ENCODE data around the gene CYP4F12. TPM values are rescaled to one million over a fixed set of nuclear protein-coding genes. Genes with fewer than 3 reads are reported as not detected.

The CYP4F12 gene
- total and polyA plus RNA-seq, 2 of the 4 experiments (the other 2 are of a cell fraction) = not detected

DNA sequence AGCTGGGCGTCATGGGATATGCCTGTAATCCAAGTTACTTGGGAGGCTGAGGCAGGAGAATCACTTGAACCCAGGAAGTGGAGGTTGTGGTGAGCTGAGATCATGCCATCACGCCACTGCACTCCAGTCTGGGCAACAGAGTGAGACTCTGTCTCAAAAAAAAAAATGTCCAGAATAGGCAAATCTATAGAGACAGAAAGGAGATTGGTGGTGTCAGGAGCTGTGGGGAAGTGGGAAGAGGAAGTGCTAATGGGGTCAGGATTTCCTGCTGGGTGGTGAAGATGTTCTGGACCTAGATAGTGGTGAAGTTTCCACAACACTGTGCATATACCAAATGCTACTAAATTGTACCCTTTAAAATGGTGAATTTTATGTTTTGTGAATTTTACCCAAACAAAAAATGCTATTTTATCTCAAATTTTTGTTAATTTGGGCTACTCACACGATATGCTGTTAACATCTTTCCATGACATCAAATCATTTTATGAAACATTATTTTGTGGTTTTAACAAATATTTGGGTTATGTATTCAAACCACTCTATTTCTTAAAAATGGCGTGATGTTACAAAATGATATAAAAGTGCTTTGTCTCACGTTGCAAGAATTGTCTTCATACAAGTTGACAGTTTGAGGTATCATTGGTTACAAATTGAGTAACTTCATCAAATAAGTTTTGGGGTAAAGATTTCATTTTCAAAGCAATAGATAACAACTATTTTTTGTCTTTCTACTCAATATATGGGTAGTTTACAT, 39.6 kb upstream of the CYP4F12 start:
- H2AK5ac ChIP-seq (ENCODE audit: low read depth, low read length) = no peak overlapping the region
- H3K23ac ChIP-seq (ENCODE audit: low read depth, low read length) = no peak overlapping the region
- no peaks in the 10 kb centered on the region for H3K27me3 ChIP-seq (ENCODE audit: control insufficient read depth, insufficient read depth, low read length)
- no peak overlapping the region for H3K18ac ChIP-seq (ENCODE audit: low read depth, low read length)
- no peaks in the 10 kb centered on the region for H3K36me3 ChIP-seq (ENCODE audit: control insufficient read depth, insufficient read depth, low read length)
- TF ChIP-seq MXI1 (IDR thresholded peaks at IDR 0.05; ENCODE audit: borderline replicate concordance, low read depth, low read length) (no peak), NFE2L2 (IDR thresholded peaks at IDR 0.05; ENCODE audit: low read depth, low read length) (no peak), RCOR1 (IDR thresholded peaks at IDR 0.05; ENCODE audit: insufficient replicate concordance, low read length) (no peak), CEBPB (IDR thresholded peaks at IDR 0.05; ENCODE audit: low read depth, low read length) (no peak), MAZ (IDR thresholded peaks at IDR 0.05; ENCODE audit: borderline replicate concordance, low read depth, low read length) (no peak), MAFK (IDR thresholded peaks at IDR 0.05; ENCODE audit: low read depth, low read length) (no peak), RFX5 (IDR thresholded peaks at IDR 0.05; ENCODE audit: low read depth, low read length) (no peak), RAD21 (IDR thresholded peaks at IDR 0.05; ENCODE audit: low read length) (no peak), POLR2A (IDR thresholded peaks at IDR 0.05; ENCODE audit: low read depth, low read length) (no peak), SMC3 (IDR thresholded peaks at IDR 0.05; ENCODE audit: low read depth, low read length) (no peak)
- TF ChIP-seq, protein P1, sequence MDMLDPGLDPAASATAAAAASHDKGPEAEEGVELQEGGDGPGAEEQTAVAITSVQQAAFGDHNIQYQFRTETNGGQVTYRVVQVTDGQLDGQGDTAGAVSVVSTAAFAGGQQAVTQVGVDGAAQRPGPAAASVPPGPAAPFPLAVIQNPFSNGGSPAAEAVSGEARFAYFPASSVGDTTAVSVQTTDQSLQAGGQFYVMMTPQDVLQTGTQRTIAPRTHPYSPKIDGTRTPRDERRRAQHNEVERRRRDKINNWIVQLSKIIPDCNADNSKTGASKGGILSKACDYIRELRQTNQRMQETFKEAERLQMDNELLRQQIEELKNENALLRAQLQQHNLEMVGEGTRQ (IDR thresholded peaks at IDR 0.05; ENCODE audit: low read depth, low read length) = no peak
- TF ChIP-seq, protein P2, sequence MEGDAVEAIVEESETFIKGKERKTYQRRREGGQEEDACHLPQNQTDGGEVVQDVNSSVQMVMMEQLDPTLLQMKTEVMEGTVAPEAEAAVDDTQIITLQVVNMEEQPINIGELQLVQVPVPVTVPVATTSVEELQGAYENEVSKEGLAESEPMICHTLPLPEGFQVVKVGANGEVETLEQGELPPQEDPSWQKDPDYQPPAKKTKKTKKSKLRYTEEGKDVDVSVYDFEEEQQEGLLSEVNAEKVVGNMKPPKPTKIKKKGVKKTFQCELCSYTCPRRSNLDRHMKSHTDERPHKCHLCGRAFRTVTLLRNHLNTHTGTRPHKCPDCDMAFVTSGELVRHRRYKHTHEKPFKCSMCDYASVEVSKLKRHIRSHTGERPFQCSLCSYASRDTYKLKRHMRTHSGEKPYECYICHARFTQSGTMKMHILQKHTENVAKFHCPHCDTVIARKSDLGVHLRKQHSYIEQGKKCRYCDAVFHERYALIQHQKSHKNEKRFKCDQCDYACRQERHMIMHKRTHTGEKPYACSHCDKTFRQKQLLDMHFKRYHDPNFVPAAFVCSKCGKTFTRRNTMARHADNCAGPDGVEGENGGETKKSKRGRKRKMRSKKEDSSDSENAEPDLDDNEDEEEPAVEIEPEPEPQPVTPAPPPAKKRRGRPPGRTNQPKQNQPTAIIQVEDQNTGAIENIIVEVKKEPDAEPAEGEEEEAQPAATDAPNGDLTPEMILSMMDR (conservative IDR thresholded peaks at IDR 0.05; ENCODE audit: low read depth, low read length) = no peak
- no peak overlapping the region for H3K4me3 ChIP-seq (ENCODE audit: insufficient read depth, low read depth, low read length)
- H3K79me1 ChIP-seq (ENCODE audit: low read depth in 1 of 2, low read length in 2 of 2) = no peaks in the 10 kb centered on the region
- H3K9me3 ChIP-seq (ENCODE audit: control insufficient read depth, insufficient read depth, low read length) = peaks cover 4% of the 10 kb centered on the region; the same call in 1 of the 2 replicates
- WGBS, 2 experiments (ENCODE audit: extremely low coverage in 2 of 2, insufficient read length in 1 of 2) = 13% methylated on average over 2 of the region's 5 CpGs; no CpG with 5 or more reads in 1 of the 2 experiments
- dilution Hi-C loops (cut with HindIII; ENCODE audit: low sequenced_read_pairs, unreplicated experiment) = no loop called here
- H3K4ac ChIP-seq (ENCODE audit: low read depth, low read length) = no peak overlapping the region
- intact Hi-C loops (cut with micrococcal nuclease) = no loop called here
- DNase-seq = no peak
- H3K27ac ChIP-seq (ENCODE audit: insufficient read depth, low read length) = no peak overlapping the region
- H4K20me1 ChIP-seq (ENCODE audit: insufficient read depth, low read length) = no peaks in the 10 kb centered on the region
- BruUV-seq (replicated peaks) = no TSS peak
- no peak overlapping the region for H4K91ac ChIP-seq (ENCODE audit: insufficient read depth, low read depth, low read length)
- H4K8ac ChIP-seq (ENCODE audit: low read depth in 2 of 2, low read length in 2 of 2) = no peak overlapping the region
- CTCF ChIA-PET = no interaction called here
- no peak overlapping the region for H3K9ac ChIP-seq (ENCODE audit: low read depth, low read length)
- H3K56ac ChIP-seq (ENCODE audit: extremely low read depth, insufficient read depth, low read length) = no peak overlapping the region
- in situ Hi-C loops (cut with MboI; ENCODE audit: low sequenced_read_pairs) = loop anchor here (25.0 kb wide), 2 partner anchors 554 to 779 kb away; partner anchors contain the start of genes AP1M1 and FAM32A
- no peak overlapping the region for H2BK15ac ChIP-seq (ENCODE audit: low read depth, low read length)
- no peak overlapping the region for H2BK5ac ChIP-seq (ENCODE audit: low read depth, low read length, poor library complexity, severe bottlenecking)
- H3K14ac ChIP-seq (replicated peaks; ENCODE audit: low read depth, low read length) = no peak overlapping the region
- no peaks in the 10 kb centered on the region for H3K9me1 ChIP-seq (ENCODE audit: insufficient read depth, low read length)
- H3K4me1 ChIP-seq (ENCODE audit: control insufficient read depth, insufficient read depth, low read length) = no peaks in the 10 kb centered on the region
- H3K4me2 ChIP-seq (ENCODE audit: low read depth, low read length) = no peak overlapping the region
- H2BK20ac ChIP-seq (ENCODE audit: low read depth, low read length) = no peak overlapping the region
- no peak overlapping the region for H2AK9ac ChIP-seq (replicated peaks; ENCODE audit: low read depth, low read length, poor library complexity)
- H4K5ac ChIP-seq (ENCODE audit: low read depth, low read length) = no peak overlapping the region
- POLR2A ChIA-PET (ENCODE audit: unreplicated experiment) = no interaction called here
- ATAC-seq (ENCODE audit: low read depth) = no peak
- H2BK120ac ChIP-seq (ENCODE audit: low read depth, low read length) = no peak overlapping the region
- H2AFZ ChIP-seq (replicated peaks; ENCODE audit: low read length, poor library complexity) = no peak overlapping the region

Measured in IMR-90 (cell line).